Right lobe of liver (tissue), 6 donors: Measurements from ENCODE around the gene LIMCH1. TPM values are rescaled to one million over a fixed set of nuclear protein-coding genes. Genes with fewer than 3 reads are reported as not detected.

Experiments used
- ATAC-seq, 4 donors: fragments of 200-7000 bp; cut with Tn5 transposase; one replicate each; pipeline ENCODE4 v1.9.1; 2020; ENCODE audit warnings: mild to moderate bottlenecking in 4 of 4, moderate library complexity in 4 of 4
- DNase-seq, 3 donors: peaks; one replicate each; pipeline ENCODE4 v3.0.0-alpha.2; 2020
- H3K27ac ChIP-seq, 3 donors: fragments of 200-600 bp; one replicate each; pipeline ENCODE4 v1.8.0; 2022
- H3K27me3 ChIP-seq, 2 donors: fragments of 200-600 bp; one replicate each; pipeline ENCODE4 v1.8.0; 2022
- H3K36me3 ChIP-seq, 4 donors: fragments of 200-600 bp; sonication (generic) in 1 of 4; one replicate each; pipeline versions ENCODE4 v1.5.1 to v1.8.0; 2017 to 2022; ENCODE audit warnings: control low read depth in 1 of 4
- H3K4me1 ChIP-seq, 4 donors: fragments of 200-600 bp; sonication (generic) in 1 of 4; one replicate each; pipeline versions ENCODE4 v1.5.1 to v1.8.0; 2017 to 2022; ENCODE audit warnings: control low read depth in 1 of 4
- H3K4me3 ChIP-seq, 3 donors: fragments of 200-600 bp; one replicate each; pipeline ENCODE4 v1.8.0; 2022
- H3K9me3 ChIP-seq, 4 donors: fragments of 200-600 bp; sonication (generic) in 1 of 4; one replicate each; pipeline versions ENCODE4 v1.5.1 to v1.8.0; 2017 to 2022; ENCODE audit warnings: control low read depth in 1 of 4
- POLR2A ChIP-seq: fragments of 450-650 bp; IDR thresholded peaks from one replicate; pipeline ENCODE4 v1.6.1; 2017; ENCODE audit warnings: antibody characterized with exemption, mild to moderate bottlenecking
- WGBS: methylation state at CpG from one replicate; pipeline ENCODE4 v1.1.6; 2018; ENCODE audit warnings: low coverage, low lambda C conversion rate; ENCODE audit not compliant: insufficient coverage; ENCODE audit errors: missing lambda C conversion rate; 5-methylcytosine and 5-hydroxymethylcytosine counted together
- intact Hi-C, 2 donors: fragments of 100-400 bp; cut with DNase I; formaldehyde crosslinking; loops; one replicate each; pipeline versions ENCODE4 v1.11.2 to v1.14.1; 2022
- total RNA-seq, 6 experiments: library from RNA; depleted of rRNA in 2 of 6; stranded (reverse); fragments of >200 nt in 2 of 6; fragmentation: NEBNext Ultra II Directional in 3 of 6; extraction: Animal tissue kit (Norgen Biotek cat#: 25700) in 3 of 6; gene quantifications; one replicate each; pipeline versions ENCODE4 v1.1.0 to v1.2.4, GENCODE V29; 2016 to 2023
- TF ChIP-seq, protein P1 (sequence below), 4 donors: fragments of 200-600 bp in 3 of 4; fragments of 450-650 bp in 1 of 4; IDR thresholded peaks; one replicate each; pipeline versions ENCODE4 v1.5.1 to v1.8.0; 2016 to 2022; ENCODE audit warnings: antibody characterized with exemption in 4 of 4, mild to moderate bottlenecking in 2 of 4
- donor health status: DM: no; HTN: yes; CAD: no.
- donor health status: DM: no; HTN: no; CAD: no.
- donor health status: DM: no; HTN: no; CAD: no.
- donor health status: DM: no; HTN: yes; CAD: no.
- donor health status: DM: no; HTN: yes; CAD: no.

Gene LIMCH1
- total RNA-seq, 6 experiments from 2014 or later = 8.3 to 26.9 (median 12.9) TPM

DNA sequence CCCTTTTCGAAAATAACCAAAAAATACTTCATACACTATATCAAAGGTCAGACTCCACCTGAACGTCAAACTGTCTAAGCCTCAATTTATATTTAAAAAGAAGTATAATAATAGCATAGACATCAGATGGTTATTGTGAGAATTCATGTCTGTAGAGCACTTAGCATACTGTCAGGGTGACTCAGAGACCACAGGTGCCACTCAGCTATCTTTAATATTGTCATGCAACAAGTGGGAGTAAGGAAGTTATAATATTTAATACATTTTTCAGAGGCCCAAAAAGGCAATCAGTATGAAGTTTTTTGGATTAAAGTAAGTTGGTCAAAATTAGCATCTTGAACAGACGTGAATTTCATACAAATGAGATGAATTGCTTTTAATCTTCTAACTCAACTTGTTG lies 117.2 kb downstream of the LIMCH1 start:
- Histone ChIP-seq H3K4me3 (no peak overlapping the region), H3K27me3 (no peaks in the 10 kb centered on the region), H3K36me3 (peaks cover 0 to 7% (median 1%) of the 10 kb centered on the region in 4 donors), H3K4me1 (no peaks in the 10 kb centered on the region), H3K9me3 (no peaks in the 10 kb centered on the region), H3K27ac (no peak overlapping the region)
- WGBS = 89% methylated on average over 3 of the region's 3 CpGs
- DNase-seq = no peak
- TF ChIP-seq POLR2A = no peak
- TF ChIP-seq, protein P1, sequence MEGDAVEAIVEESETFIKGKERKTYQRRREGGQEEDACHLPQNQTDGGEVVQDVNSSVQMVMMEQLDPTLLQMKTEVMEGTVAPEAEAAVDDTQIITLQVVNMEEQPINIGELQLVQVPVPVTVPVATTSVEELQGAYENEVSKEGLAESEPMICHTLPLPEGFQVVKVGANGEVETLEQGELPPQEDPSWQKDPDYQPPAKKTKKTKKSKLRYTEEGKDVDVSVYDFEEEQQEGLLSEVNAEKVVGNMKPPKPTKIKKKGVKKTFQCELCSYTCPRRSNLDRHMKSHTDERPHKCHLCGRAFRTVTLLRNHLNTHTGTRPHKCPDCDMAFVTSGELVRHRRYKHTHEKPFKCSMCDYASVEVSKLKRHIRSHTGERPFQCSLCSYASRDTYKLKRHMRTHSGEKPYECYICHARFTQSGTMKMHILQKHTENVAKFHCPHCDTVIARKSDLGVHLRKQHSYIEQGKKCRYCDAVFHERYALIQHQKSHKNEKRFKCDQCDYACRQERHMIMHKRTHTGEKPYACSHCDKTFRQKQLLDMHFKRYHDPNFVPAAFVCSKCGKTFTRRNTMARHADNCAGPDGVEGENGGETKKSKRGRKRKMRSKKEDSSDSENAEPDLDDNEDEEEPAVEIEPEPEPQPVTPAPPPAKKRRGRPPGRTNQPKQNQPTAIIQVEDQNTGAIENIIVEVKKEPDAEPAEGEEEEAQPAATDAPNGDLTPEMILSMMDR (IDR thresholded peaks at IDR 0.05) = no peak
- intact Hi-C loops = no loop called here
- no peak for ATAC-seq

DNA sequence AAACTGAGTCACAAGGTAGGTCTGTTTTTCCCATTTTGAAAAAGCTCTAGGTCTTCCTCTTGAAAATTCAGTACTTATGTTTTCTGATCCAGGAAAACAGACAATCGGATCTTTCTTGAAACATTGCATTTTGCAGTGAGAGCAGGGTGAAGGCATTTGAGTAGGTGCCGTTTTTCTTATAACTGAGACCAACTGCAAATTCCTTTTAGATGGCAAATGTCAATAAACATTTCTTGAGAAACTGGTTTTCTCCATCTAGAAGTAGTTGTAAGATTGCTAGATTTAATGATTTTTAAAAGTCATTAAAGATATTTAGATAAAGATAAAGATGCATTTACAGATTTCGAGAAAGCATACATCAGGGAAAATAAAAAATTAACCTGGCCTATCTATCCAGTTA lies 118.1 kb downstream of the LIMCH1 start:
- Histone ChIP-seq H3K27me3 (no peaks in the 10 kb centered on the region), H3K9me3 (no peaks in the 10 kb centered on the region), H3K36me3 (peaks cover 0 to 7% (median 0%) of the 10 kb centered on the region in 4 donors), H3K4me1 (no peaks in the 10 kb centered on the region), H3K27ac (no peak overlapping the region), H3K4me3 (no peak overlapping the region)
- TF ChIP-seq POLR2A = no peak
- TF ChIP-seq, protein P1 (IDR thresholded peaks at IDR 0.05) = no peak
- intact Hi-C loops = no loop called here
- WGBS = 74% methylated on average over 3 of the region's 3 CpGs
- no peak for DNase-seq
- no peak for ATAC-seq

DNA sequence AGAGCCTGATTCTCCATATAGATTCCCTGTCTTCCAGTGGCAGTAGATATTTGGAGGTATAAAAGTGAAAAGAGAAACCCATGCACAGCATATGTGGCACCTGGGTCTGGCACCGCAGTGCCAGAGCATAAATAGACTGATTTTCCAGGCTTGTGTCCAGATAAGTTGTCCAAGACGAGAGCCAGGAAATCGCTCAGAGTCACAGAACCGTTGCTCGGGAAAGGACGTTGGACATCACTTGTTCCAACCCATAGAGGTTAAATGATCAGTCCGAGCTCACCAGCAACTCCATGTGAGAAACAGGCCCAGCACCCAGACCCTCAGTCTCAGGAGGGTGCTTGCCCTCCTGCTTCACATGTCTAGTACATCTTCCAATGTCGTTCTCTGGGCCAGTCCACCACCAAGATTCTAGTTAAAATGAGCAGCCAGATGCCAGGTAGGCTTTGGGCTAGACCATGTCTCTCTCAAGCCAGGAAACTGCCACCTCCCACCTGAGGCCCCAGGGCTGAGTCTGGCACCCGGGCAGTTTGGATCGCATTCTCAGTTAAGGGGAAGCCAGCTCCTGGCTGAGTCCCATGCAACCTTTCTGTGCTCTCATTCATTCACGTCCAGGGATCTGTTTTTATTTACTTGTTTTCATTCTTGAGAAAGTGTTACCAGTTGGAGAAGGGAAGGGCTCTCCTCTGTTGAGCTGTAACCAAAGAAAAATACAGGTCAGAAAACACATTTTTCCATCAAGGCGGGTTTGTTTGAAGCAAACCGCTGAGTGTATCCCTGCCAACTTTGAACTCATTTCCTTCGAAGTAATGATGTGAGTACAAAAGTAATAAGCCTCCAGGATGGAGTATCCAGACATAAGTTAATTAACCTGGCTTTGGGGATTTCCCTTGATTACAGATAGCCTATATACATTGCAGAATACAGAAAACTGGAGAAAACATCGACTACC lies 118.9 kb downstream of the LIMCH1 start:
- TF ChIP-seq, protein P1 (IDR thresholded peaks at IDR 0.05) = no peak
- TF ChIP-seq POLR2A = no peak
- Histone ChIP-seq H3K4me3 (no peak overlapping the region), H3K27me3 (no peaks in the 10 kb centered on the region), H3K9me3 (no peaks in the 10 kb centered on the region), H3K36me3 (peaks cover 0 to 7% (median 0%) of the 10 kb centered on the region in 4 donors), H3K27ac (no peak overlapping the region), H3K4me1 (no peaks in the 10 kb centered on the region)
- intact Hi-C loops = no loop called here
- DNase-seq (peak in 1 of 3 donors; percentile 50), ATAC-seq (peak in 3 of 4 donors; percentile 33 to 41 (median 40))
- WGBS = 69% methylated on average over 8 of the region's 15 CpGs

DNA sequence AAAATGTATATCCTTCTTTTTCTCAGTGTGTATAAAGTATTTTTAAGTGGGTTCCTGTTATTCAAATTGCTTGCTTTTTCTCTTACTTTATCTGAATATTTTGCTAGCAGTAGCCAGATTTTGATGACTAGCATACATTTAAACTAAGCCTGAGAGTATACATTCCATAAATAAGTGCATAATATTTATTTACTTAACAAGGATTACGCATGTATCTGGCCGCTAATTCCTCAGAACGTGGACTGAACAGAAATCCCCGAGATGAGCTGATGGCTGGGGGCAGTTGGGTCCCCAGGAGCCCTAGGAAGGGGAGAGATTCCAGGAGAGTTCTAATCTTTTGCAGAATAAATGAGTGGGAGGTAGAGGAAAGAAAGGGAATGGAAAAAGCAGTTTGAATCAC lies 119.6 kb downstream of the LIMCH1 start:
- intact Hi-C loops = no loop called here
- Histone ChIP-seq H3K27ac (no peak overlapping the region), H3K4me1 (no peaks in the 10 kb centered on the region), H3K4me3 (no peak overlapping the region), H3K27me3 (no peaks in the 10 kb centered on the region), H3K36me3 (peaks cover 0 to 6% (median 0%) of the 10 kb centered on the region in 4 donors), H3K9me3 (no peaks in the 10 kb centered on the region)
- DNase-seq = no peak
- TF ChIP-seq, protein P1 (IDR thresholded peaks at IDR 0.05) = no peak
- TF ChIP-seq POLR2A = no peak
- no peak for ATAC-seq
- 78% methylated on average over 4 of the region's 4 CpGs for WGBS
